ENCODE data around the gene RPL10A.

Gene RPL10A

DNA sequence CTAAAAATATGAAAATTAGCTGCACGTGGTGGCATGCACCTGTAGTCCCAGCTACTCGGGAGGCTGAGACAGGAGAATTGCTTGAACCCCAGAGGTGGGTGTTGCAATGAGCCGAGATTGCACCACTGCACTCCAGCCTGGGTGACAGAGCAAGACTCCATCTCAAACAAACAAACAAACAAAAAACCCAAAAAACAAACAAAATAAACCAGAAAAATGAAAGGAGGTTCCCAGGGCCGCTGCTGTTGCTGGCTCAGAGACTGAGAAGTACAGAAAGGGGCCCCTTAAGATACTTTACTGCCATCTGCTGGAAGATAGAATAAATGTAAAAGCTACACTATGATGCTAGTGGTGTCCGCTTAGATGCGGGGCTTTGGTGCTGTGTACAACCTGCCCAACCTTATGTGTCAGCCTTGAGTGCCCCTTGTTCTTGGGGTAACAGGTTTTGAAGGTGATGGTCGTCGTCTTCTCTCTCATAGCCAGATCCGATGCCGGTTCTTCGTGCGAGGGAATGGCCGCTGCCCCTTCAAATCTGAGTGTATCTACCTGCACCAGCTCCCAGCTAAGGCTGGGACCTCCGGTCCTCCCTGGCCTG lies 18.8 kb upstream of the RPL10A start:
- peak in 1 of 2 experiments; percentile 7 for DNase-seq

DNA sequence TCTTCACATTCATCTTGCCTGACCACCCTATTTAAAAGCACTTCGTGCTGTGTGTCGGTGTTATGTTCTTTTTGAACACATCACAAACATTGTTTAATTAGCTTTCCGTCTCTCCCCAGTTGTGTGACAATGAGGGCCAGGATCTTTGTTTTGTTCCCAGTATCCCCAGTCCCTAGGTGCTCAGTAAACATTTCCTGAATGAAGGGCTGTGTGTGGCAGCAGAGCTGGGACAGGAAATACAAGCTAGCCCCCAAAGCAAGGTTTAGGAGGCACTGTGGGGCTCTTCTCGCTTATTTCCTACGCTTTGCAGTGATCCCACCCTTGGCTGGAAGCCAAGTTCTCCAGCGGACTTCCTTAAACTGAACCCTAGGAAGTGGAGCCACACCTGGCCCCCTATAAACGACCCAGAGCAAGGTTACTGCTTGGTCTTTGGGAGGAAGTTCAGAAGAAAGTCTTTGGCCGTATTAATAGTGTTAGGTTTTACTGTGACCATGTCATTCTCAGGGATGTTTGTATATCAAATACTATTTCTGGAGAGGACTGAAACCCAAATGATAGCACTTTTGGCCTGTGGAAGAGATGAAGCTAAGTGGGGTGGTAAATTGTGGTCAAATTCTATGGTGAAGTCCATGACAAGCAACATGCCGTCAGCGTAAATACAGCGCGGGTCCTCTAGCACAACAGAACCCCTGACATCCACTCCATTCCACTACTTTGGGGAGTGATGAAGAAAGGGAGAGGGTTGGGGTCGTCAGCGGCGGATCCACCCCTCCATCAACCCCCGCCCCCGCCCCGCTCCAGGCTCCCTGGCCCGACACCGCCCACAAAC lies 16.6 kb upstream of the RPL10A start:
- no peak for DNase-seq

DNA sequence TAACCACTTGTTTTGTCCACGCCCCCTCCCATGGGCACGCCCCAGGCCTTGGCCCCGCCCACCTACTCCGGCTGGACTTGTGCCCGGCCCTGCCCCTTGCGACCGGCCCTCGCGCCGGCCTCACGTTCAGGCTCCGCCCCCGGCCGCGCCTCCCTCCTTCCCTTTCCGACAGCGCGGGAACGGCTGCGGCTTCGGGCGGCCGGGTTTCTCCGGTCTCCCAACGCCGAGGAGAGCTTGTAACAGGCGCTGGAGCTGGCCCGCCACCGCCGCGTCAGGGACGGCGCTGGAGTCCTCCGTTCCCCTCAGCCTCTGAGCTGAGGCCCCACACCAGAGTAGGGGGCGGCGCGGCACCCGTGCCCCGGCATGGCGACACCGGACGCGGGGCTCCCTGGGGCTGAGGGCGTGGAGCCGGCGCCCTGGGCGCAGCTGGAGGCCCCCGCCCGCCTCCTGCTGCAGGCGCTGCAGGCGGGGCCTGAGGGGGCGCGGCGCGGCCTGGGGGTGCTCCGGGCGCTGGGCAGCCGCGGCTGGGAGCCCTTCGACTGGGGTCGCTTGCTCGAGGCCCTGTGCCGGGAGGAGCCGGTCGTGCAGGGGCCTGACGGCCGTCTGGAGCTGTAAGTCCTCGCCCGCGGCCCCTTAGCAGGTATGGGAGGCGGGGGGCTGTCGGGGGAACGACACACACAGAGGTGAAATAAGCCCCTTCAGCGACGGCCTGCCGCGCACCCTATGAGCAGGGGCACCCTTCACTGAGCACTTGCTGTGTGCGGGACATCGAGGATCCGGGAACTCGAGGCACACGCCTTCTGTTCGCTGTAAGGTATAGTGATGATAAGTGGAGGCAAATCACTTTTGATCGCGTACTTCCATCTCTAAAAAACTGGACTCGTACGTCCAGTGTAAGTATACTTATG lies 15.8 kb upstream of the RPL10A start, which contains the start of gene FANCE:
Gene FANCE (plus strand): TSS at position 156 of the 908 bp plus-strand sequence. CDS start 208 bp downstream, at position 364.
- DNase-seq, result peak; percentile 78 to 80

DNA sequence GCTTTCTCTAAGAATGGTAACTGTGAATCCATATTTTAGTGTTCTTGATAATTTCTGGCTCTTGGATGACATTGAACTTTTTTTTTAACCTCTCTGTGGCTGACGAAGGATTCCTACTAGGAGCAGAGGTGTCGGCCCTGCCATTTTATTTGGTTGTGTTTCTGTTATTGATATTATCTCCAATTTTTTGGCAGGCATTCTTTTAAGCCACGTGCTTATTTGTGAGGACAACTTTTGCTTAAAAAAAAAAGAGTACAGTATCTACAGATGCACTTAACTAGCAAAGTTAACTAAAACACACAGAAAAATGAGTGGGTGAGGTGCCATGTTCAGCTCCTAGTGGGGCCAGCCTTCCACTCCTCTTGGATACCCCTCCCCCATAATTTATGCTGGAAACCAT lies 15.0 kb upstream of the RPL10A start:
- DNase-seq, result no peak

DNA sequence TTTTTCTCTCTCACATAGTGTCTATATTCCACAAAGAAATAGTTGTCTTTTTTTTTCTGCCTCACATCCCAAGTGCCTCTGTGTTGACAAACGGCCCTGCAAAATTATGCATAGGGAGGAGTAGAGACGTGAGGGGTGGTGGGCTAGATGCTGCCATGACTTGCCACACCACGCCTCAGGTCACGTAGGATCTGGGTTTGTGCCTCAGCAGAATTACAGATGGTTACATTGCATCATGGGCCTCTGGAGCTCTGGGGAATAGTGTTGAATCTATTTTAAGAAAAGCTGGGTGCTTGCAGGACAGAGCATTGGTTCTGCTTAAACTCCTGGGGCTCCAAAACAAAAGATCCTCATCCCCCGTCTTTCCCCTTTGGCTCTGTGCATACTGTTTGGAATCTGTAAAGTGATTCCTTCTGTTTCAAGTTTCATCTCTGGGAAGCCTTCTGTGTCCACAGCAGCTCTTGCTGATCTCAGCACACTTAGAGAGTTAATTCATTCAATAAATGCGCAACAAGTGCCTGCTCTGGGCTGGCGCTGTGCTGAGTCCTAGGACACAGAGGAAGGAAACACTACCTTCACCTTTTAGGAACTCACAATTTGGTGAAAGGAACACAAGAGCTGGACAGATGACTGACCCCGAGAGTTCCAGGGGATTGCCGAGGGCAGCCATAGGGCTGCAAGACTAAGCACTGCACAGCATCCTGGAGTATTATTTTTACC lies 13.7 kb upstream of the RPL10A start:
- no peak for DNase-seq

DNA sequence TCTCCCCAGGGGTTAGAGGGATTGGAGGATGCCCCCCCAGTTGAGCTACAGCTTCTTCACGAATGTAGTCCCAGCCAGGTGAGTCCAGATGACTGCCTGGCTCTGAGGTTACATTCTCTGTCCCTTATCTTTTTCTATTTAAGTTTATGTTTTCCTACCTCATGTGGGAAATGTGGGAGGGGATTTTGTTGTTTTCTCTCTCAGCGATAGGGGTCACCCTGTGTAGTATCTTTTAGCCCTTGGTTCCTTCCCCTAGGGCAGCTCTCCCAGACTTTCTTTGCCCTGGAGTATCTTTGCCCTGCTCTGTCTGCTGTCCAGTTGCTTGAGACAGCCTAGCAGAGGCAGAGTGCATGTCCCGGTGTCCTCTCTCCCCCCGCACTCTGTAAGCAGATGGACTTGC lies 10.3 kb upstream of the RPL10A start:
- DNase-seq, result no peak

DNA sequence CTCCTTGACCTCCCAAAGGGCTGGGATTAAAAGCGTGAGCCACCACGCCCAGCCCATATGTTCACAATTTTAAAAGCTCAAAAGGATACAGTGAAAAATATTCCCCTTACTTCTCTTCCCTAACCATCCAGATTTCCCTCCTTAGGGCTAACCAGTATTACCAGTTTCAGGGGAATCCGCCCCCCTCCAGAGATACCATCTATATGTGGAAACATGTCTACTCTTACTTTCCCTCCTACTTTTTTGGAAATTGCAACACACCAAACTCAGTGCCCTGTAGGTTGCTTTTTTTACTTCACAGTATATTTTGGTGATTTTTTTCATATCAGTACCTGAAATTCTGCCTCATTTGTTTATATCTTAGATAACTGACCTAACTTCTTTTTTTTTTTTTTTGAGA lies 6.9 kb upstream of the RPL10A start:
- DNase-seq, result no peak

DNA sequence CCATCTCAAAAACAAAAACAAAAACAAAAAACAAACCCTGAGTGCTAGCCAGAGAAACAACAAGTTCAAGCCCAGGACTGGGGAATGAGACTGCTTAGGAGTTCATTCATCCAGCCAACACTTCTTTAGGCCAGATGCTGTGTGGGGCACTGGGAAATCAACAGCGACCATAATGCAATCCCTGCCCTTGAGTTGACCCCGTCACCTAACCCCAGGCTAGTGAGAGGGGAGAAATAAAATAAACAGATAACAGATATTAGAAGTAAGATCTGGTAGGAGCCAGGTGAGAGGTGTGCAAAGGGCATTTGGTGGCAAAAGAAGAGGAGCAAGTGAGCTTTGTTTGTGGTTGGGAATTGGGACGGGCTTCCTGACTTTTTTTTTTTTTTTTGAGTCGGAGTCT lies 4.9 kb upstream of the RPL10A start:
- no peak for DNase-seq

DNA sequence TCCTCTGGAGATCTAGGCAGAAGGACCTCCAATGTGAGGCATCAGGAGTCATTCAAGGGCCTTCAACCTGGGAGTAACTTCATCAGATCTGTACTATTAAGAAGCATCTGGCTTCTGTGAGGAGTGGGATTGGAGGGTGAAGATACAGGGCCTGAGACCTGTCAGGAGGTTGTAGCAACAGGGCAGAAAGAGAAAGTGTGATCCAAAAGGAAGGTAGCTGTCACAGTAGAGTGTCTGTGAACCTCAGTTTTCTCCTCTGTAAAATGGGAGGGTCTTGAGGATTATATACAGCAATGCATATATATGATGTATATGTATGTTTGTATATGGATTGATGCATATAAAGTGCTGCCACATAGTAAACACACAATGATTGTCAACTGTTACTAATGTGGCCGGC lies 2.6 kb upstream of the RPL10A start:
- DNase-seq, result no peak

DNA sequence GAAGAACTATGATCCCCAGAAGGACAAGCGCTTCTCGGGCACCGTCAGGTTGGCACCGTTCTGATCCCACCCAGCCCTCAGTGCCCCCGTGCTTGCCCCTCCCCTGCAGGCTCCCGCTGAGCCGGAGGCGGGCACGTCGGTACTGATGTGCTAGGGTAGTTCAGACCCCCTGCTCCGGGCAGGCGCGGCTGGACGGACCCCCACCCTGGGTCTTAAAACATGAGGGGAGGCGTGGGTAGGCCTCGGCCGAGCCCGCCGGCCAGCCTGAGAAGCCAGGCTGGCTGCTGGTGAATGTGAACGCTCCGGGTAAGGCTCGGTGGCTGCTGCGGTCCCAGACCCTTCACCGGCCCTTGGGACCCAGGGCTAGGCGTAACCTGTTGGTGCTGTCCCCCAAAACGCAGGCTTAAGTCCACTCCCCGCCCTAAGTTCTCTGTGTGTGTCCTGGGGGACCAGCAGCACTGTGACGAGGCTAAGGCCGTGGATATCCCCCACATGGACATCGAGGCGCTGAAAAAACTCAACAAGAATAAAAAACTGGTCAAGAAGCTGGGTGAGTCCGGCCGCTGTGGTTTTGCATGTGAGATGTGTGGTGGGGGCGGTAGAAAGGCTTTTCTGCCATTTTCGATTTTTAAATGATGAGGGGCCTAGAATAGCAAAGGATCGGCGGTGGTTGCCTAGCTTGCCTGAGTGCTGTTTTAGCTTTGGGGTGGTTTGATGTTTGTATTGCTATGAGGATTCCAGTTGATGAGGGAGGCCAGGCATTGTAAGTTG lies 964 bp downstream of the RPL10A start:
- DNase-seq, result peak in 1 of 2 experiments; percentile 39

DNA sequence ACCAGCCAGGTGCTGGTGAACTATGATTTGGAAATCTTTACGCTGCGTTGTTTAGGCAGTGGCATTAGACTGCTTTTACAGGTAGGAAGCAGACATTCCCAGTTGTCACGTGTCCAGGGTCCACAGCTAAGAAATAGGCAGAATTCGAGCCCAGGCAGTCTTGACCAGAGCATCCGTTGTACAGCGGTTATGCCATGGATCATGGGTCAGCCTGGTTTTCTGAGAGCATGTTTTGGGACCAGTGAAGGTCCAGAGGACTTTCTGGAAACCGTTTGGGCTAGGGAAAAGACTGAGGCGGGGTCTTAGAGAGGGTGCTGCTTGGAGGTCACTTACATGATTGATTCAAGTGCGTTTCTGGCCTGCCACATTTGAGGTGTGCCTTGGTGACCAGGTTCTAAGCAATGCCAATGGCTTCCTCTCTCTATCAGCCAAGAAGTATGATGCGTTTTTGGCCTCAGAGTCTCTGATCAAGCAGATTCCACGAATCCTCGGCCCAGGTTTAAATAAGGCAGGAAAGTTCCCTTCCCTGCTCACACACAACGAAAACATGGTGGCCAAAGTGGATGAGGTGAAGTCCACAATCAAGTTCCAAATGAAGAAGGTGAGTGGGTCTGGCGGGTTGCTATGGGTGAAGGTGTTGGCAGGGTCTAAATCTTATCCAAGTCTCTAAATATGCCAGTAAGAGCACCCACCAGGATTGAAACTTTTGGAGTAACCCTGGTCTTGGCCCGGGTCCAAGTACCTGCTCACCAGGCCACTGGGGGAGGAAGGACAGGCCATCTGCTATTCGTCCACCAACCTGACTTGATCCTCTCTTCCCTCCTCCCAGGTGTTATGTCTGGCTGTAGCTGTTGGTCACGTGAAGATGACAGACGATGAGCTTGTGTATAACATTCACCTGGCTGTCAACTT lies 1.8 kb downstream of the RPL10A start:
- no peak for DNase-seq

DNA sequence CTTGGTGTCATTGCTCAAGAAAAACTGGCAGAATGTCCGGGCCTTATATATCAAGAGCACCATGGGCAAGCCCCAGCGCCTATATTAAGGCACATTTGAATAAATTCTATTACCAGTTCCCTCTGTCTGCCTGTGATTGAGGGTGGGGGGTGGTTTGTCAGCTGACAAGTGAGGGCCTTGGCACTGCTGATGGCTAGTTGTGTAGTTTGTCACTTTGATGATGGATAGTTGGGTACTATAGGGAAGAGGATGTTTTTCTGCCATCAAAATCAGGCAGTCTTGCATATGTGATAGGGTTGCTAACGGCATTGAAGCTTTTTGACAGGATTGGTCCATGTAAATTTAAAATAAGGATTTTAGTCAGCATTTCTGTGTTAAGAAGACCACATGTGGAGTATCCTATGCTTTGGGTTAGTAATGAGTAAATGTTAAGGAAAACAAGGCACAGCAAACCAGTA lies 2.5 kb downstream of the RPL10A start:
- DNase-seq, result no peak

DNA sequence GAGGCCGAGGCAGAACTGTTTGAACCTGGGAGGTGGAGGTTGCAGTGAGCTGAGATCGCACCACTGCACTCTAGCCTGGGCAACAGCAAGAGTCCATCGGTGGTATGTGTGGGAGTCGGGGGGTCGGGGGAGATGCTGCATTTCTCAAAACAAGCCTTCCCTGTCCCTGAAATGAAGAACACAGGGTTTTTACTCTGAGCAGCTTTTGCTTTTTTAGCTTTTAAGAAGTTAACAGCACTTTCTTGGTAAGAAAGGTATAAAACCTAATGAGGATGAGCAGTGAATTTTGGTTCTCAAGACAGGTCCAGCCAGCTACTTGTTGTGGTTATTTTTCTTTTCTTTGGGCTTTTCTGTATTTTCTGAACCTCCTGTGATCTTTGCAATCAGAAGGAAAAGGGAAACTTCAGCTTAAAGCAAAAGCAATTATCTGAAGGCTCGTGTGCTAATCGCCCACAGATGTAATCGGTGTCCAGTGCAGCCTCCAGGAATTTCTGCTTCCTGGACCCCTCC lies 3.7 kb downstream of the RPL10A start:
- DNase-seq, result no peak

DNA sequence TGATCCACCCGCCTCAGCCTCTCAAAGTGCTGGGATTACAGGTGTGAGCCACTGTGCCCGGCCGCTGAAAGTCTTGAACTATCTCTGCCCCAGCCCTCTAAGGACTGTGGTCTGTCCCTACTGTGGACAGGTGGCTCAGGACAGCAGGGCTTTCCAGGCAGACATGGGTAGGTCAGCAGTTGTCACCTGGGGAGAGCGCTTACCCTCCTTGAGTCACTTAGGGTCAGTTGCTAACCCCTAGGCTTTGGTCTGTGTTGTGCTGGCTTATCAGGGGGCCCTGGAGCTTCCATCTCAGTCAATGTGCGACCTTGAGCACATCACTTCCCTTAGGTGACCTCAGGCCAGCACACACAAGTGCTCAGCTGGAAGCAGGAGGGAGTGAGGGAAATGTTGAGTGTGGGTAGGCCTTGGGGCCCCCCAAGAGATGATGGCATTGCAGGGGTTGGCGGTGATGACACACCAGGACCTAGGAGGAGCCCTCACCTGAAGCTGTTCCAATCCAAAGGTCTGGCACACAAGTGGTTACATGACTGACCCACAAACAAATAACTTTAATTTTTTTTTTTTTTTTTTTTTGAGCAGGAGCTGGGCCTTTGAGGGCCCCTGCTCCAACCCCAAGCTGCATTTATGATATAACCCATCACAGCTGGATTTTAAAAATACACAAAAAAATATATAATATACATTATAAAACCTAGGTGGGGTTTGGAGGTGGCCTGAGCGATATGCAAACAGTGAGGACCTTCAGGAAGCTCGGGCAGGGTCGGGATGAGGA lies 5.1 kb downstream of the RPL10A start:
- no peak for DNase-seq

DNA sequence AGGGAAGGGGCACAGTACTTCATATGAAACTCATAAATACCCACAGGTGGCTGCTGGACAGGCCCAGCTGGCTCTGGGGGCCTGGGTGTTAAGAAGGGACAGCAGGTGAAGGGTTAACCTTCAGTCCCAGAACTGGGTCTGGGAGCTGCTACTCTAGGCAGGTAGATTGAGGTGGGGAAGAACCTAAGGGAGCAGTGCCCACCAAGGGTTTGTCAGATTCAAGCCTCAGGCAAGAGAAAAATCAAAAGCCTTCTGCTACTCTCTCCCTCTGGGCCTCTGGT lies 5.6 kb downstream of the RPL10A start:
- no peak for DNase-seq

DNA sequence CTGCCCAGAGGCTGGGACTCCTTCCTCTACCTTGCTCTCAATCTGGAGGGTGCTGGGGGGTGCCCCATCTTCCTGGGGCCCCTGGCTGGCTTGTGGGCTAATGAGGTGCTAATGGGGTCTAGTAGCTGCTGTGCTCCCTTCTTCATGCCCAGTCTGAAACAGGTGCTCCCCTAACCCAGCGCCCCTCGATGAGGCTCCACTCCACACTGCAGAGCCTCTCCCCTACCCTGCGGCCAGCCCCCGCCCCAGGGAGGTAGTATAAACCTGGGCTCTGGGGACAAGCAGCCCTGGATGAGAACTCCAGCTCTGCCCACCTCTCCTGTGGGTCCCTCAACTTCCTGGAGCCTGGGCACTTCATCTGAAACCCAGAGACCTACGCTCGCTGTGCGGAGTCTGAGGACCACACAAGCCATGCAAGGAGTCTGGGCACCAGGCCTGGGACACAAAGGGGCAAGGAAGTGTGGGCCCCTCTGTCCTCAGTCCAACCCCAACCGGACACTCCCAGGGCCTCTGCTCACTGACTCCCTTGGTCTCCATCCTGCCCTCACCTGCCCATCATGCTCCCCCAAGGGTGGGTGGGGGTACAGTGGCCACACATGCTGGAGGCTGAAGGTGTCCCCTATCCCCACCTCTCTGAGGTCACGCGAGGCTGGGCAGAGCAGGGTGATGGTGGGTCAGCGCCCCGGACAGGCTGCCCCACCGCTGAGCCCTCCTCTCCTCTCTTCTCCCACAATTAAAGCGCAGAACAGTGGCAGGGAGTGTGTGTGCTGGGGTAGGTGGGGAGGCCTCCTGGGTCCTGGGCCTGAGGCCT lies 6.1 kb downstream of the RPL10A start:
- DNase-seq, result no peak

DNA sequence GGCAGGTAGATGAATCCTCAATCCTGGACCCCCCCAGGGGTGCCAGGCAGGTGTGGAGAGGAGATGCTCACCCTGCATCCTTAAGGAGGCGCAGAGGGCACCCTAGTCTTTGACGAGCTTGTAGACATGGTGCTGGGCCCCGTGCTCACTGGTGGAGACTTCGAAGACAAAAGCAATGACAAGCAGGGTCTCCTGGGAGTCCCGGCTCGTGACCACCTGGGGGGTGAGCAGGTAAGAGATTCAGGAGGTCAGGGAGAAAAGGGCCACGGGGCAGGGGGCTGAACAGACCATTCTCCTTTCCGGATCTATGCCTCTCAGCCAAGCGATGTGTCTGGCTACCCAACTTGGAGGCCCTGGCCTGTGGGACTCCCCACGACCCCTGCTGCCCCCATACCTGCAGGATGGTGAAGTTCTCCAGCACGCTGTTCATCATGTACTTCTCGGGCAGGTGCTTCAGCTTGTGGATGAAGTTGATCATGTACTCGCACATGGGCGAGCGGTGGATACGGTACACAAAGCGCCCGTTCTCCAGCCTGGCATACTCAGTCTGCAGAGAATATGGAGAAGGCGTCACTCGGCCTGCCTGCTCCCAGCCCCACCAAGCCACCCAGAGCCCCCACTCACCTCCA lies 6.9 kb downstream of the RPL10A start:
- DNase-seq, result no peak

DNA sequence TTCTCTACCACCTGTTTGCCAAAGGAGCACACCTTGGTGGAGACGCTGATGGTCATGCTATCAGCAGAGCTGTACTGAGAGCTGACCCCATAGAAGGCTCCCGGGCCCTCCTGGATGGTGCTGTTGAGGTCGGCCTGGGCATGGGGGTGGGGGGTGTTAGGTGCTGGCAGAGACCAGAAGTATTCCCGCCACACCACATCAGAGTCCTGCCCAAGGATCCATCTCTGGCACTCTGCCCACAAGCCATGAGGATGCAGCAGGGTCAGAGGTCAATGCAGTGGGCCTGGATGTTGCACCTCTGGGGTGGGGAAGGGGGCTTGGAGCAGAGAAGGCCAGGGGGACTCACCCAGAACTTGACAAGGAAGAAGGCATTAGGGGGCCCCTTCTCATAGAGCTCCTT lies 7.4 kb downstream of the RPL10A start:
- no peak for DNase-seq

DNA sequence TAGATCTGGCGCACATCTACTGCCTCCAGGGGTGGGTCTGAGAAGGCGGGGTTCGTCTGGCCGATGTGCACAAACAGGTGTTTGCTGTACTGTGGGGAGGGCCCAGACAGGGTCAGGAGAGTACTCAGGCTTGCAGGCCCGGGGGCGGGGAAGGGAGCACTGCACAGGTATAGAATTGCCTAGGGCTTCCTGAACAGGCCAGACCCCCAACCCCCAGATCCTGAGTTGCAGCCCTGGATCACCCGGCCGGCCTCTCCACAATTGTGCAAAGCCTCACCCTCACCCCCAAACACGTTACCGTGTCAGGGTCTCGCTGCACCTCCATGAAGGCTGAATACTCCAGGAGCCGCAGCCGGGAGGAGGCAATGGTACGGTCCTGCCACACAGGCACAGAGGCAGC lies 7.8 kb downstream of the RPL10A start:
- no peak for DNase-seq

All from activated CD4-positive, alpha-beta T cell treated with anti-CD3 and anti-CD28 coated beads, Interleukin-2, amount 50 U/mL, for 4 hours (primary cell).